Measurements from ENCODE around the gene MUC5AC.

Gene MUC5AC

DNA sequence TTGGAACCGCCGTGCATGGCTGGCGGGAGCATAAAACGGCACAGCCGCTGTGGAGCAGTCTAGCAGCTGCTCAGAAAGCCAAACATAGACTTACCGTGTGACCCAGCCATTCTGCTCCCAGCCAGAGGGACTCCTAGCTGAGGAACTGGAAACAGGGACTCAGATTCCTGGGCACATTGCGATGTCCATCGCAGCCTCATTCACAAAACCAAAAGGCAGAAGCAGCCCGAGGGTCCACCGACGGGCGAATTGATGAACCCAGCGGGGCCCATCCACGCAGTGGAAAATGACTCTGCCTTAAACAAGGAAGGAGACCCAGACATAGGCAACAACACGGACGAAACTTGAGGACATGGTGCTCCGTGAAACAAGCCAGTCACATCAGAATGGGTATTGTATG is 59.4 kb downstream of the MUC5AC start:
- DNase-seq: no peak

- DNase-seq: no peak
These were observed 60.6 kb downstream of the MUC5AC start for GRCh38 chr11:1218256-1218787.

DNA sequence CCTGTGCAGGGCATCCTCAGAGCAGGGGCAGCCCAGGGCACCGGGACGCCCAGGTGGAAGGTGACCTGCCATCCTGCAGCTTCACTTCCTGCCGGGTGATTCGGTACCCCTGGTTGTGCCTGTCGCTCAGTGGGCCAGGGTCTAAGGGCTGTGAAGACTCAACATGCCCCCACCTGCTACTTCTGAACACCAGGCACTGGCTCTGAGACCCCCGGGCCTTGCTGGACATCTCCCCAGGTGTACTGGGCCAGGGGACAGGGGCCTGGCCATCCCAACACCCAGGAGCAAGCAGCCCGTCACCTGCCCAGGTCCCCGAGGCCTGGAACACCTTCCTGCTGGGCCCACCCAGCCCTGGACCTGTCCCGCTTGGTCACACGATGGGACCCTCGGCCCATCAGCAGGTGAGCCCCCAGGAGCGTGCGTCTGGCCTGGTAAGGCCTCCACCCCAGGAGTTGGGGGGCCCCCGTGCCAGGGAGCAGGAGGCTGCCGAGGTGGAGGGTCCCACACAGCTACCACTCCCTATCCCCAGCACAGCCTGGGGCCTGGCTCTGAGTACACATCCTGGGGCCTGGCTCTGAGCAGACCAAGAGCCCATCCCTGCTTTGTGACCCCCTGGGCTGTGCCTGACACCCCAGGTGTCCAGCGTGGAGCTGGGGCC is 61.2 kb downstream of the MUC5AC start:
- no peak for DNase-seq

- no peak for DNase-seq
These were observed 61.7 kb downstream of the MUC5AC start for GRCh38 chr11:1219446-1219833.

- no peak for DNase-seq
These were observed 62.4 kb downstream of the MUC5AC start for GRCh38 chr11:1219834-1220815.

DNA sequence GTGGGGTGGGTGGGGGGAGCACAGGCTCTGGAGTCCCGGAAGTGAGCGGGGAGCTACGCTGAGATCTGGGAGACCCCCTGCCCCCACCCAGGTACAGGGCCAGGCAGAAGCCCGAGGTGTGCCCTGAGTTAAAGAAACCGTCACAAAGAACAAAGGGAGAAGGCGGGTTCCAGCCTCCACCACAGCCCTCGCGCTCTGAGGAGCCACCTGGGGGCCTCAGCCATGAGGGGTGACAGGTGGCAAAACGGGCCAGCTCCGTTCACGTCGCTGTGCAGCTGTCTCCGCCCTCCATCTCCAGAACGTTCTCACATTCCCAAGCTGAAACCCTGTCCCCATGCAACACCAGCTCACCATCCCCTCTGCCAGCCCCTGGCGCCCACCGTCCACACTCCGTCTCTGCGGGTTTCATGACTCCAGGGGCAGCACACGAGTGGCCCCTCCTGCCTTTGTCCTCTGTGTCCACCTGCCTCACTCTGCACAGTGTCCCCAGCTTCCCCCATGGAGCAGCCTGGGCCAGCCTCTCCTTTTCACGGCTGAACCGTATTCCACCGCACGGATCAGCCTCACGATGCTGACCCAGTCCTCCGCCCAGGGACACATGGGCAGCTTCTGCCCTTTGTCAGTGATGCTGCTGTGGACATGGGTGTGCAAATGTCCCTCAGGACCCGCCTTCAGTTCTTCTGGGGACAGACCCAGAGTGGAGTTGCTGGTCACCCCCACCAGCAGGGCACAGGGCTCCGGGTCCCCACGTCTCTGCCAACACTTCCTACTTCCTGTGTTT is 63.4 kb downstream of the MUC5AC start:
- no peak for DNase-seq

GRCh38 chr11:1221848-1222311 is 64.1 kb downstream of the MUC5AC start:
- DNase-seq: no peak

DNA sequence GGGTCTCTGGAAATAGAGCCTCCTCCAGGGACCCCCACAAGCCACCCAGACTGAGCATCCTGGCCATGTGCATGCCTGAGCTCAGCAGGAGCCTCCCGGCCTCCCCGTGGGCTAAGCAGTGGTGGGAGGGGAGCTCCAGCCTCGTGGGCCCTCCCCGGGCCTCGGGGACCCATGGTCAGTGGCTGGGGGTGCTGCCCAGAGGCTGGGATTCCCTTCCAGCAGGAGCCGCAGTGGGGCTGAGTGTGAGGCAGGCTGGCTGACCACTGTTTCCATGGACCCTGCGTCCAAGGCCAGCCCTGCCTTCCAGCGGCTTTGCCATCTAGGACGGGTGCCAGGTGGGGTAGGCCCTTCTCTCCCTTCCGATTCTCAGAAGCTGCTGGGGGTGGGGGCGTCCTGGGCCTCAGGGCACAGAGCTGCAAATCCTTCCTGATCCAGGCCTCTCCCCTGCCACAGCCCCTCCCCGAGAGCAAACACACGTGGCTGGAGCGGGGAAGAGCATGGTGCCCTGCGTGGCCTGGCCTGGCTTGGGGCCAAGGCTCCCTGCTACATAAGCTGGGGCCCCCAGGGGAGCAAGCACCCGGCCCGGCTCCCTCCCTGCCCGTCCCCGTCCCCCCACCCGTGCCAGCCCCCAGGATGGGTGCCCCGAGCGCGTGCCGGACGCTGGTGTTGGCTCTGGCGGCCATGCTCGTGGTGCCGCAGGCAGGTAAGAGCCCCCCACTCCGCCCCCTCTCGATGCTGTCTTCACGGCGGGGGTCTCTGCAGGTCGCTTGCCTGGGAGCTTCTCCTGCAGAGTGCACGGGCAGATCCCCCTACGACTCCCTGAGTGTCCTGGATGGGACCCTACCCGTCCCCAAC is 65.0 kb downstream of the MUC5AC start, which contains the start of gene MUC5B:
TSS of gene MUC5B (plus strand) at position 576 of the 855 bp plus-strand sequence. CDS start at position 634, 58 bp downstream.
- no peak for DNase-seq

DNA sequence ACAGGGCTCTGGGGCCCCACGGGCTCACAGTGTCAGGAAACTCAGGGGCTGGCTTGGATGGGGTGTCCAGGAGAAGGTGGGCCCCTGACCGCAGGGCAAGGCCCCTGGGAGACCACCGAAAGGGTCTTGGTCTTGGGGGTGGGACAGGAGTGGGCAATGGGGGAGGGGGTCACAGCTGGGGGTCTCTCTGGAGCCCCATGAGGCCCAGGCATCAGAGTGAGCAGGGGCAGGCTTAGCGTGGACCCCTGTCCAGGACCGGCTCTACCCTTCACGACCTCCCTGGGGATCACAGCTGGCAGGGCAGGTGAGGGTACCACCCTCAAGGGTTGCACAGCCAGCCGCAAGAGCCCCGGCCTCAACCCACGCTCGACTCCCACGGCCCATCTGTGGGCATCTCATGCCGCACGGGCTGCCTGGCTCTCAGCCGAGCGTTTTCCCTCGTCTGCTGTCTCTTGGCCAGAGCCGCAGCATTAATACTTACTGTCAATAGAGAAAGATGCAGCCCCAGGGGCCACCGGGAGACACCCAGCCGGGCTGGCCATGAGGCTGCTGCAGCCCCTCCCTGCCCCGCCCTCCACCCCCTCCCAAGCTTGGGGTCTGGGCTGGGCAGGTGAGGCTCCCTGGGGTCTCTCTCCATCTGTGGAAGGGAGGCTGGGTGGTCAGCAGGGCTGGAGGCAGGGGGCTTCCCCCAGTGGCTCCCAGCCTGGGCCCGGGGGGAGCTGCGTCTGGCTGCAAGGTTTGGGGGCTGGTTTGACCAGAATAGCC is 65.8 kb downstream of the MUC5AC start:
- DNase-seq: no peak

GRCh38 chr11:1224111-1224490 is 66.3 kb downstream of the MUC5AC start:
- no peak for DNase-seq

DNA sequence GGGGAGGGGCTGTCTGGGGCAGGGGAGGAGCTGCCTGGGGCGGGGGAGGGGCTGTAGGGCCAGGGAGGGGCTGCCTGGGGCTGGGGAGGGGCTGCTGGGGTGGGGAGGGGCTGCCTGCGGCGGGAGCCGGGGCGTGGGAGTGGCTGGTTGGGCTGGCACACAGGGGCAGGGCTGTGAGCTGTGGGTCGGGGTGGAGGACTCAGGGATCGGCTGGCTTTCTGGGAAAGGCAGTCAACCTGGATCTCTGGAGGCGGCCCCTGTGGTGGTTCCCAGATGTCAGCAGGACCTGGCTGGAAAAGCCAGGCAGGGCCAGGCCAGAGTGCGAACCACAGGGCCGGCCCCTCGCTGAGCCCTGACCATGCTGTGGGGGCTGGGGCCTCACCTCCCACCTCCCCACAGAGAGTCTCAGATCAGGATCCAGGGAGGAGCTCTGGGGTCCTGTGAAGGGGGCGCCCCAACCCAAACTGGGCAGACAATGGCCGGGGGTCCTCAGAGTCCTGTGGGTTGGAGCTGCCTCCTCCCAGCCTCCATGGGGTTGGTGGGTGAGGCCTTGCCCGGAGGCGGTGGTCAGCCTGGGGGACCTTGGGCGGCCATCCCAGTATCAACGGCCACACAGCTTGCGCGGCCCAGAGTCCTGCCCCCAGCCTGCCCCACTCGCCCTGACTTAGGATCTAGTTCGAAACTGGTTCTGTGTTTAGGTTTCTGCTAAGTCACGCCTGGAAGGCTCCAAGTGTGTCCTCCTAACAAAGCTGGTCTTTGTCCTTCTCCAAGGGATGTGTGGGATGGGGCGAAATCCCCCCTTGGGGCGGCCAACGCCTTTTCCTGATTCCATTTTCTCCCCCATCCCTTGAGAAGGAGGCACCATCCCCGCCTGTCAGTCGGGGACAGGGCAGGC is 67.0 kb downstream of the MUC5AC start:
- no peak for DNase-seq

DNA sequence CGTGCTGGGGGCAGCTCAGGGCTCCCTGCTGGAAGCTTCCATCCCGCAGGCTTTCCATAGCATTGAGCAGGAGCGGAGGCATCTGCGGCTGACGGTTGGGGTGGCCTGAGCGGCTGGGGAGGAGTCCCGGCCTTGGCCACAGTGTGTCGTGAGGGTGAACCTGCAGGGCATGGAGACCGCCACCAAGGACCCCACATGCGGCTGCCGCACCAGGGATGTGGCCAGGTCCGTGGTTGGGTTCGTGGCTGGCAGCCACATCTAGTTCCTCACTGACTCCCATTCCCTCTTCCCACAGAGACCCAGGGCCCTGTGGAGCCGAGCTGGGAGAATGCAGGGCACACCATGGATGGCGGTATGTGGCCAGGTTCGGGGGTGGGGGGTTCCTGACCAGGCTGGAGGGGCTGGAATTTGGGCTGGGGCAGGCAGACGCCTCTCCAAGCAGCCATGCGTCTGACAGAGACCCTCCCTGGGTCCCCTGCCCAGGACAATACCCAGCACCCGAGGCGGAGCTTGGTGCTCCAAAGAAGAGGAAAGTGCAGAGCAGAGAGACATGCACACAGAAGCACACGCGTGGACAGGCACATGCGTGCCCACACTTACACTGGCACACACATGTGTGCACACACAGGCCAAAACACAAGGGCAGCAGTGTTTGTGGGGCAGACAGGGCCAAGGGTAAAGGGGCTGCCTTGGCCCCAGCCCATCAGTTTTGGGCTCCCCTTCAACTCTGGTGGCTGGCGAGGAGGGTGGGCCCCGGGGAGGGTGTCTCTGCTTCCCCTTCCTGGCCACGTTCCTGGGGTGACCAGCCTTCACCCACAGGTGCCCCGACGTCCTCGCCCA is 67.9 kb downstream of the MUC5AC start:
- no peak for DNase-seq

- DNase-seq: no peak
These were observed 68.7 kb downstream of the MUC5AC start for GRCh38 chr11:1226226-1226985.

GRCh38 chr11:1226986-1227550 is 69.3 kb downstream of the MUC5AC start:
- DNase-seq: no peak

DNA sequence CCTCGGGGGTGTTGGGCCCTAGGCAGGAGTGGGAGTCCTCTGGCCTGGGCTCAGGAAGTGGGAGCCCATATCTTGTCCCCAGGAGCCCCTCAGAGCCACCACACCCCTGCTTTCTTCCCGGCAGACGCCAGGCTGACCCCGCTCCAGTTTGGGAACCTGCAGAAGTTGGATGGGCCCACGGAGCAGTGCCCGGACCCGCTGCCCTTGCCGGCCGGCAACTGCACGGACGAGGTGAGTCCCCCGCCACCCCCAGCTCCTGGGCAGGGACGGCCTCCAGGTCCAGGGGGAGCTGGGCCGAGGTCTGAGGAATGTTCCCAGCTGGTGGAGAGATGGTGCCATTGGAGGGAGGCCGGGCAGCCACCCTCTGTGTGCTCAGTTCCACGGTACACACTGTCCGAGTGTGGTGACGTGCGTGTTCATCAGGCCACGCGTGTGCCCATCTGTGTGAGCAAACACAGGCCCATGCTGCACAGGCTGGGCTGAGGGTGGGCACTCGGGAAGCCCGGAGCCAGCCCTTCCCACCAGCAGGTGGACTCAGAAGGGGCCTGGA is 69.9 kb downstream of the MUC5AC start:
- DNase-seq: no peak

DNA sequence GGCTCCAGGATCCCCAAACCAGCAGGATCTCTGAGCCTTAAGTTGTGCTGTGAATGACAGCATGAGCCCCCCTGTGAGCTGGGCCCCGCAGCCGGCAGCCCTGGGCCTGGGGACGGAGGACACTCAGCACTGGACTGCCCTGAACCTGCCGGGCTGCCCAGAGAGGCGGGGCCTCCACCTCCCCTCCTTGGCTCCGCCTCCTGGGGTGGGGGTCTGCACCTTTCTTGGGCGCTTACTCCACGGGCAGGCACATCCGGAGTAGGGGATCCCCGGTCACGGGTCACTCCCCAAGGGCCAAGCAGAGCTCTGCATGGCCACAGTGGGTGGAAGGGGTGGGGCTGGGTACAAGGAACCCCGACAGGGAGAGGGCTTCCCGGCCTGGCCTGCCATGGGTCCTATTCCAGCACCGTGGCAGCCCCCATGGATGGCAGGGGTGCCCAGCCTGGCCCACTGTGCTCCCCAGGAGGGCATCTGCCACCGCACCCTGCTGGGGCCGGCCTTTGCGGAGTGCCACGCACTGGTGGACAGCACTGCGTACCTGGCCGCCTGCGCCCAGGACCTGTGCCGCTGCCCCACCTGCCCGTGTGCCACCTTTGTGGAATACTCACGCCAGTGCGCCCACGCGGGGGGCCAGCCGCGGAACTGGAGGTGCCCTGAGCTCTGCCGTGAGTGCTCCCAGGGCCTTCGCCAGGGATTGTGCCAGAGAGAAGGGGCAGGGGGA is 70.5 kb downstream of the MUC5AC start:
- no peak for DNase-seq

GRCh38 chr11:1228921-1229451 is 71.2 kb downstream of the MUC5AC start:
- DNase-seq: no peak

All from DMS79 (cell line).